ENCODE results near the gene GMDS. TPM values are rescaled to one million over a fixed set of nuclear protein-coding genes. Genes with fewer than 3 reads are reported as not detected.
"Not testable (repeated sequence)": the region's sequence is repeated elsewhere in the genome, so short reads cannot be mapped to it uniquely, and the experiment has no call there.

The GMDS gene
- total RNA-seq, 1 donor from 2014 or later = 30.2 TPM

DNA sequence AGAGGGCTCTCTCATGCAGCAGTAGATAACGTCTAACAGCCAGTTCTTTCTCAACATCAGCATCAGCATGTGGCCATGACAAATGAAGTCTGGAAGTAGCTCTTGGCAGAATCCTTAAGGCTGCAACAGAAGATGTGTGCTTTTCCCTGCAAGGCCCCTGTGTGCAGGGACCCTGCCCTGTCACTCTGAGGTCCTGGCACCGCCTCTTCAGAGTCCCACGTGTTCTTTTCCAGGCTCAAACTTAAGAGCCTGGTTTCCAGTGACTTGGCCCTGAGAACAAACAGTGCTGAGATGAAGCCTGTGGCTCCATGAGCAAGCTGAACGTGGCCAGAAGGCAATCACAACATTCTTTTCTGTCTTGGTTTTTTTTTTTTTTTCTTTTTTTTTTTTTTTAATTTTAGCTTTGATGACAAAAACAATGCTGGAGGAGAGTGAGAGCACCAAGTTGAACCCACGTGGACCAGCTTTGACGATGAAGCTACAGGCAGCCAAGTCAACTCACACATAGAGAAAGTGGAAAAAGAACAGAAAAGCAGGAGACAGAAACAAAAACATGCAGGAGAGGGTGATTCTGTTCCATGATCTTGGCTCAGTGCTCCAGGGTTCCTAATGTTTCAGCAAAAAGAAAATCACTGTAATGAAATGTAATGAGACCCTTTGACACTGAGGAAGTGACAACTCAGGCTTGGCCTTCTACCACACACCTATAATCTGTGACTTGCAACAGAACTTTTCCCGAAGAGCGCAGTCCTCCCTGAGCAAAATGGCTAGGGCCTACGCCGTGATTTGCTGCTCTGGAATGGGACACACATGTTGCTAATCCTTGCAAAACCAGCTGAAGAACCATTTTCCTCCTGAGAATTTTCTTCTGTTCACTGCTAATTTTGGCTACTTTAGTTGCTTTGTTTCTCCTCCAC lies 549.6 kb downstream of the GMDS start:
- no peak for DNase-seq (ENCODE audit: extremely low spot score in 2 of 2)

DNA sequence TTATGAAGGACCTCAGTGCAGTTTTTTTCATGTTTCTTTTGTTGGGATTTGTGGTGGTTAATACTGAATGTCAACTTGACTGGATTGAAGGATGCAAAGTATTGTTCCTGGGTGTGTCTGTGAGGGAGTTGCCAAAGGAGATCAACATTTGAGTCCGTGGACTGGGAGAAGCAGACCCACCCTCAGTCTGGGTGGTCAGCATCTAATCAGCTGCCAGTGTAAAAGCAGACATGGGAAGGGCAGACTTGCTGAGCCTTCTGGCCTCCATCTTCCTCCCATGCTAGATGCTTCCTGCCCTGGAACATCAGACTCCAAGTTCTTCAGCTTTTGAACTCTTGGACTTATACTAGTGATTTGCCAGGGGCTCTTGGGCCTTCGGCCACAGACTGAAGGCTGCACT lies 553.6 kb downstream of the GMDS start:
- H3K4me1 ChIP-seq; H3K9me3 ChIP-seq; H3K36me3 ChIP-seq; intact Hi-C loops (cut with DNase I); H3K4me3 ChIP-seq; H3K27me3 ChIP-seq; DNase-seq (ENCODE audit: extremely low spot score in 2 of 2); H3K27ac ChIP-seq: not testable (repeated sequence)

More for the DNA sequence above, 549.6 kb downstream of the GMDS start:
- Histone ChIP-seq H3K27me3 (no peaks in the 10 kb centered on the region), H3K27ac (no peak overlapping the region), H3K9me3 (no peaks in the 10 kb centered on the region), H3K4me1 (peaks cover under 1% of the 10 kb centered on the region), H3K36me3 (no peaks in the 10 kb centered on the region), H3K4me3 (no peak overlapping the region)
- intact Hi-C loops (cut with DNase I) = no loop called here
- TF ChIP-seq POLR2A (IDR thresholded peaks at IDR 0.05) (no peak), POLR2AphosphoS5 (IDR thresholded peaks at IDR 0.05; ENCODE audit: insufficient read depth in 1 of 2, low read depth in 1 of 2) (no peak), CTCF (IDR thresholded peaks at IDR 0.05) (no peak)

GRCh38 chr6:1690656-1691055 lies 554.7 kb downstream of the GMDS start:
- H3K27me3 ChIP-seq; H3K4me3 ChIP-seq; H3K36me3 ChIP-seq; DNase-seq (ENCODE audit: extremely low spot score in 2 of 2); H3K4me1 ChIP-seq; H3K27ac ChIP-seq; intact Hi-C loops (cut with DNase I); H3K9me3 ChIP-seq: not testable (repeated sequence)

DNA sequence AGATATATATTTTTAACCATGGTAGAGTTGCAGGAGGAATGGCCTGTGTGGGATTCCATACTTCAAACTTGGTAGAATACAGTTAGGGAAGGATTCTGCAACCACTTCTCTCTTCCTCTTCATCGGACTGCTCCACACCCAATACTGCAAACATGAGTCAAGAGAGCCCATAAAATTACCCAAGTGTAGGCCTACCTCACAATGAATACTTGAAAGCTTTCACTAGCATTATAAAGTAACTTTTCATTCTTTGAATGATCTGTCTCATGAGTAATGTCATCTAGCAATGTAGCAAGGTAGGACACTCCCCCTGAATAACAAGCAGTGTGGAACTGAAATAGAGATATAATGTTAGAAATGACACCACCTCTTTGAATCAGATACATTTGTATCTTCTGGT lies 556.3 kb downstream of the GMDS start:
- intact Hi-C loops (cut with DNase I) = loop anchor here (5.0 kb wide), 1 partner anchor 82 kb away; the partner anchor contains the start of gene FOXC1
- Histone ChIP-seq H3K9me3 (no peaks in the 10 kb centered on the region), H3K36me3 (no peaks in the 10 kb centered on the region), H3K4me3 (no peak overlapping the region), H3K27me3 (no peaks in the 10 kb centered on the region), H3K4me1 (peaks cover 12% of the 10 kb centered on the region), H3K27ac (no peak overlapping the region)
- TF ChIP-seq CTCF (IDR thresholded peaks at IDR 0.05) (no peak), POLR2AphosphoS5 (IDR thresholded peaks at IDR 0.05; ENCODE audit: insufficient read depth in 1 of 2, low read depth in 1 of 2) (peak in 1 of 2 donors; percentile 57)
- no peak for DNase-seq (ENCODE audit: extremely low spot score in 2 of 2)

DNA sequence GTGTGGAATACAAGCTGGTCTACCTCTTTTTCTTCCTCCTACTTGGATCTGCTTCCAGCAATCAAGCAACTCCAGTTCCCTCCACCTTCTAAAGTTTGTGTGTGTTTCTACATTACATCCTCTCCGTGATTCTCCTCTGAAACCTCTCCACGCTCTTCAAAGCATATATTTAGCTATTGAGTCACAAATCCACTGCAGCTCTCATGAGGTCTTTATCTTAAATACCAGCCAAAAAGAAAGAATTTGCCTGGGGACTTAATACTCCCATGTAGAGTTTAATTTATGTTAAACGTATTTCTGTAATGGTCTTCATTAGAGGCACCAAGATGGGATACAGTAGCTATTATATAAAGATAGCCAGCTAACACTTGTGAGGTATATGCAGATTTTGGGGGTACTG lies 557.0 kb downstream of the GMDS start:
- no peak for DNase-seq (ENCODE audit: extremely low spot score in 2 of 2)
- Histone ChIP-seq H3K4me1 (peaks cover 12% of the 10 kb centered on the region), H3K36me3 (no peaks in the 10 kb centered on the region), H3K4me3 (no peak overlapping the region), H3K9me3 (no peaks in the 10 kb centered on the region), H3K27ac (no peak overlapping the region), H3K27me3 (no peaks in the 10 kb centered on the region)
- intact Hi-C loops (cut with DNase I) = loop anchor here (5.0 kb wide), 1 partner anchor 81 kb away; the partner anchor contains the start of gene FOXC1
- no peak for TF ChIP-seq POLR2AphosphoS5 (IDR thresholded peaks at IDR 0.05; ENCODE audit: insufficient read depth in 1 of 2, low read depth in 1 of 2)

DNA sequence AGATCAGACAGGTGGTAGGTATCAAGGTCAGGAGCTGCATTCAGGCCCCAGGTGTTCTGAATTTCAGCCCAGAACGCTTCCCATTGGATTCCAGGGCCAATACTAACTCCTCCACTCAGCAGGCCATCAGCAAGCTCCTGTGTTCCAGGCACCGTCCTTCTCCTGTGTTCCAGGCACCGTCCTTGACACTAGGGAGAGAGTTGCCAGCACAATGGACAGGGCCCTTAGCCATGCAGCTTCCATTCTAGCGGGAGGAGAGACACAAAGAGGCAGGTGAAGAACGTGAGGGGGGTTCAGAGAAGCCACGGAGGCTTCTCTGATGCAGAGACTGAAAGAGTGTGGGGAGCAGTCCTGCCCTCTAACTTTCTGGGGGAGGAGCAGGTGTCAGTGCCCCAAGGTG lies 558.0 kb downstream of the GMDS start:
- H3K4me1 ChIP-seq = peaks cover 12% of the 10 kb centered on the region
- H3K4me3 ChIP-seq = no peak overlapping the region
- H3K36me3 ChIP-seq = no peaks in the 10 kb centered on the region
- H3K27ac ChIP-seq = no peak overlapping the region
- intact Hi-C loops (cut with DNase I) = loop anchor here (5.0 kb wide), 1 partner anchor 80 kb away; the partner anchor contains the start of gene FOXC1
- DNase-seq (ENCODE audit: extremely low spot score in 2 of 2) = no peak
- H3K9me3 ChIP-seq = no peaks in the 10 kb centered on the region
- TF ChIP-seq POLR2A (IDR thresholded peaks at IDR 0.05) (no peak), POLR2AphosphoS5 (IDR thresholded peaks at IDR 0.05; ENCODE audit: insufficient read depth in 1 of 2, low read depth in 1 of 2) (no peak), CTCF (IDR thresholded peaks at IDR 0.05) (no peak)
- H3K27me3 ChIP-seq = no peaks in the 10 kb centered on the region

Measured in vagina (tissue), 2 donors.